Neural progenitor cell (in vitro differentiated cells): ENCODE measurements around the gene GPATCH11.

Source experiments
- EZH2phosphoT487 ChIP-seq: fragments of 200-600 bp; sonication (generic); IDR thresholded peaks from 2 replicates; pipeline ENCODE4 v1.6.1; 2017; ENCODE audit warnings: antibody characterized with exemption
- TF ChIP-seq, protein P1 (sequence below): fragments of 200-600 bp; sonication (generic); IDR thresholded peaks from 2 replicates; pipeline ENCODE4 v1.5.1; 2017; ENCODE audit warnings: antibody characterized with exemption, mild to moderate bottlenecking

DNA sequence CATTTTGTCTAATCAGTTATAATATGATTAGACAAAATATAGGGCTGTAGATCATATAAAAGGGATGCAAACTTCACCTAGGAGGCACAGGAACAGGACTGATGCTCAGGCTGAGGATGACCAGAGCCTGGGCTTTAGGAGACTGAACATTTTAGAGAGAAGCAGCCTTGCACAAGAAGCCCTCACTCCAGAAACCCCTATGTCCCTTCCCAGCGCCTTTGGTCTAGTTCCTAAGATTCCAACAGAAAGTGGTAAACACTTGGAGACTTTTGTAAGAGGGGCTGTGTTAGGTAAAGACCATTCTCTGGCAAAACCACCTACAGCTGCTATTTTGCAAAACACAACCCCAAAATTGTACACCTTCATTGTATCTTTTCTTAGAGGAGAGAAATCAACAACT, 33.2 kb downstream of the GPATCH11 start:
- TF ChIP-seq, protein P1, sequence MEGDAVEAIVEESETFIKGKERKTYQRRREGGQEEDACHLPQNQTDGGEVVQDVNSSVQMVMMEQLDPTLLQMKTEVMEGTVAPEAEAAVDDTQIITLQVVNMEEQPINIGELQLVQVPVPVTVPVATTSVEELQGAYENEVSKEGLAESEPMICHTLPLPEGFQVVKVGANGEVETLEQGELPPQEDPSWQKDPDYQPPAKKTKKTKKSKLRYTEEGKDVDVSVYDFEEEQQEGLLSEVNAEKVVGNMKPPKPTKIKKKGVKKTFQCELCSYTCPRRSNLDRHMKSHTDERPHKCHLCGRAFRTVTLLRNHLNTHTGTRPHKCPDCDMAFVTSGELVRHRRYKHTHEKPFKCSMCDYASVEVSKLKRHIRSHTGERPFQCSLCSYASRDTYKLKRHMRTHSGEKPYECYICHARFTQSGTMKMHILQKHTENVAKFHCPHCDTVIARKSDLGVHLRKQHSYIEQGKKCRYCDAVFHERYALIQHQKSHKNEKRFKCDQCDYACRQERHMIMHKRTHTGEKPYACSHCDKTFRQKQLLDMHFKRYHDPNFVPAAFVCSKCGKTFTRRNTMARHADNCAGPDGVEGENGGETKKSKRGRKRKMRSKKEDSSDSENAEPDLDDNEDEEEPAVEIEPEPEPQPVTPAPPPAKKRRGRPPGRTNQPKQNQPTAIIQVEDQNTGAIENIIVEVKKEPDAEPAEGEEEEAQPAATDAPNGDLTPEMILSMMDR, result no peak
- TF ChIP-seq EZH2phosphoT487, result no peak
